Measurements from ENCODE around the gene CLN6. TPM values are rescaled to one million over a fixed set of nuclear protein-coding genes. Genes with fewer than 3 reads are reported as not detected.

Gene CLN6
- total RNA-seq, 4 donors from 2014 or later = 13.2 to 30.8 (median 24.4) TPM

DNA sequence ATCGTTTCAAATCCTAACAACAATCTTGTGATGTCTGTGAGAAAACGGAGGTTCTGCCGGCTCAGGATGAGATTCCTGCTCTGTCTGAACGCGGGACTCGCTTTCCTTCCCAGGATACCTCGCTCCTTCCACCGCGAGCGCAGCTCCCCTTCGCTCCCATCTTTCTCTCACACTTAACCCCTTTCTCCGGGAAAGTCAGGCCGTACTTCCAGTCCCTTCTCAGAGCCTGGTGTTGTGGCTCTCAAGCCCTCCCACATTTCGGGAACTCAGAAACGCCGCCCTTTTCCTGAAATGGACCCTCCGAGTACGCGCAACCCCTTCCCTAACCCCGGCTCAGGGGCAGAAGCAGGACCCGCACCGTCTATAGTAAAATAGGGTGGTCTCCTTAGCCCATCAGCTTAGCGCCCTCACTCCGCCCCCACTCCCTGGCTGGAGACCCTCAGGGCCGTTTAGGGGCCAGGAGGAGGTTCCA, 47.6 kb upstream of the CLN6 start:
- Histone ChIP-seq H3K36me3 (no peaks in the 10 kb centered on the region), H3K9me3 (no peaks in the 10 kb centered on the region), H3K27me3 (no peaks in the 10 kb centered on the region), H3K4me3 (peak overlapping the region; percentile 83 to 93 (median 90)), H3K4me1 (peaks cover 43 to 81% (median 47%) of the 10 kb centered on the region in 3 donors), H3K27ac (peak overlapping the region; percentile 99 to 100 (median 99))
- intact Hi-C loops (cut with DNase I) = no loop called here
- TF ChIP-seq CTCF (IDR thresholded peaks at IDR 0.05) = no peak
- TF ChIP-seq POLR2A (IDR thresholded peaks at IDR 0.05) = no peak
- 1 to 2% methylated on average over 11 to 14 of the region's 25 CpGs for WGBS, 2 donors
- DNase-seq = no peak

GRCh38 chr15:68276668-68277067, 47.1 kb upstream of the CLN6 start:
- TF ChIP-seq POLR2A (IDR thresholded peaks at IDR 0.05) = no peak
- no peak for TF ChIP-seq CTCF (IDR thresholded peaks at IDR 0.05)
- Histone ChIP-seq H3K27ac (peak overlapping the region; percentile 99 to 100 (median 99)), H3K4me3 (peak overlapping the region; percentile 83 to 93 (median 90)), H3K9me3 (no peaks in the 10 kb centered on the region), H3K36me3 (no peaks in the 10 kb centered on the region), H3K4me1 (peaks cover 44 to 81% (median 45%) of the 10 kb centered on the region in 3 donors), H3K27me3 (no peaks in the 10 kb centered on the region)
- 45 to 49% methylated on average over 3 of the region's 3 CpGs for WGBS, 2 donors
- no peak for DNase-seq
- intact Hi-C loops (cut with DNase I) = no loop called here

GRCh38 chr15:68275165-68275746, 45.7 kb upstream of the CLN6 start:
- no peak for DNase-seq
- 64 to 83% methylated on average over 2 to 3 of the region's 3 CpGs for WGBS, 2 donors
- peaks cover 32 to 79% (median 40%) of the 10 kb centered on the region in 3 donors for H3K4me1 ChIP-seq
- TF ChIP-seq CTCF (IDR thresholded peaks at IDR 0.05) (no peak), POLR2A (IDR thresholded peaks at IDR 0.05) (no peak)
- peak overlapping the region; percentile 23 to 100 (median 99) for H3K27ac ChIP-seq
- H3K27me3 ChIP-seq = no peaks in the 10 kb centered on the region
- H3K4me3 ChIP-seq = no peak overlapping the region
- intact Hi-C loops (cut with DNase I) = no loop called here
- H3K36me3 ChIP-seq = no peaks in the 10 kb centered on the region
- no peaks in the 10 kb centered on the region for H3K9me3 ChIP-seq

GRCh38 chr15:68274201-68274848, 44.8 kb upstream of the CLN6 start:
- peaks cover 23 to 71% (median 34%) of the 10 kb centered on the region in 3 donors for H3K4me1 ChIP-seq
- TF ChIP-seq POLR2A (IDR thresholded peaks at IDR 0.05) (no peak), CTCF (IDR thresholded peaks at IDR 0.05) (no peak)
- DNase-seq = no peak

DNA sequence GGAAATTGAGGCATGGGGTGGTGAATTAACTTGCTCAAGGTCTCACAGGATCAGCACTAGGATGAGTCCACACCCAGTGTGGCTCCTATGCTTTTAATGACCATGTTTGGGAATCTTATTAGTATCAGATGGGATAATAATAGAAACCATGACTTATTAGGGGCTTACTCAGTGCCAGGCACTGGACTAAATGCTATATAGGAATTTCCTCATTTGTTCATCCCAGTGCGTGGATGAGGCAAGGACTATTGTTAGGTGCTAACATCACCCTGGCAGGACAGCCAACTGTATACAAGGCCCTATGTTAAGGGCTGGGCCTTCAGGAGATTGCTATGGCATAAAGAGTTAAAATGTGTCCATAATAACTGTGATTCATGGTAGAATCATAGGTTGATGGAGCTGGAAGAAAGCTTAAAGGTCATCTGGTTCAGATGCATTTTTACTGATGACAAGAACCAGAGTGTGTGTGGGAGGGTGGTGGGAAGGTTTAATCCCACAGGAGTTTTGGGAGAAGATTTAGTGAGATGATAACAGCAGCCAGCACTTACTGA, 43.3 kb upstream of the CLN6 start:
- H3K36me3 ChIP-seq = no peaks in the 10 kb centered on the region
- H3K9me3 ChIP-seq = no peaks in the 10 kb centered on the region
- no peak overlapping the region for H3K4me3 ChIP-seq
- no peaks in the 10 kb centered on the region for H3K27me3 ChIP-seq
- peak overlapping the region; percentile 84 to 100 (median 92) for H3K27ac ChIP-seq
- 36 to 50% methylated on average over 1 of the region's 1 CpG for WGBS, 2 donors
- intact Hi-C loops (cut with DNase I) = no loop called here
- TF ChIP-seq CTCF (IDR thresholded peaks at IDR 0.05) (no peak), POLR2A (IDR thresholded peaks at IDR 0.05) (no peak)
- peaks cover 21 to 80% (median 37%) of the 10 kb centered on the region in 3 donors for H3K4me1 ChIP-seq
- no peak for DNase-seq

More at GRCh38 chr15:68274201-68274848, 44.8 kb upstream of the CLN6 start:
- Histone ChIP-seq H3K36me3 (no peaks in the 10 kb centered on the region), H3K9me3 (no peaks in the 10 kb centered on the region), H3K27me3 (no peaks in the 10 kb centered on the region), H3K27ac (peak overlapping the region in 3 of 4 donors; percentile 94 to 100 (median 99)), H3K4me3 (no peak overlapping the region)
- 75 to 76% methylated on average over 4 to 5 of the region's 5 CpGs for WGBS, 2 donors
- intact Hi-C loops (cut with DNase I) = no loop called here

Measured in esophagus squamous epithelium (tissue), 5 donors.